Lung (tissue), 12 donors: ENCODE results near the gene MICU1. TPM values are rescaled to one million over a fixed set of nuclear protein-coding genes. Genes with fewer than 3 reads are reported as not detected.

ENCODE experiments used
- ATAC-seq: fragments of 200-7000 bp; cut with Tn5 transposase; one replicate; pipeline ENCODE4 v1.9.1; 2020; ENCODE audit warnings: moderate number of reproducible peaks; ENCODE audit not compliant: insufficient read depth, low FRiP score
- DNase-seq, 3 donors: peaks; one replicate each; pipeline ENCODE4 v3.0.0-alpha.2; 2013 to 2017
- H3K27ac ChIP-seq, 2 donors: one replicate each; pipeline ENCODE4 v1.5.1; 2013; ENCODE audit warnings: mild to moderate bottlenecking in 2 of 2, moderate library complexity in 2 of 2, control low read depth in 1 of 2, inconsistent platforms in 1 of 2, low read depth in 1 of 2, low read length in 1 of 2
- H3K27me3 ChIP-seq, 3 donors: one replicate each; pipeline ENCODE4 v1.5.1; 2013; ENCODE audit warnings: low read length in 2 of 3; ENCODE audit not compliant: control insufficient read depth in 3 of 3, insufficient read depth in 3 of 3
- H3K36me3 ChIP-seq, 4 donors: one replicate each; pipeline ENCODE4 v1.5.1; 2013; ENCODE audit warnings: low read length in 4 of 4, mild to moderate bottlenecking in 1 of 4, moderate library complexity in 1 of 4; ENCODE audit not compliant: control insufficient read depth in 4 of 4, insufficient read depth in 4 of 4
- H3K4me1 ChIP-seq, 5 donors: one replicate each; pipeline ENCODE4 v1.5.1; 2013; ENCODE audit warnings: low read length in 5 of 5, mild to moderate bottlenecking in 2 of 5, moderate library complexity in 1 of 5; ENCODE audit not compliant: control insufficient read depth in 5 of 5, insufficient read depth in 5 of 5
- H3K4me3 ChIP-seq: one replicate; pipeline ENCODE4 v1.5.1; 2013; ENCODE audit warnings: mild to moderate bottlenecking, control low read depth, moderate library complexity
- H3K9ac ChIP-seq, 2 donors: one replicate each; pipeline ENCODE4 v1.5.1; 2013; ENCODE audit warnings: low read length in 2 of 2, control low read depth in 1 of 2; ENCODE audit not compliant: insufficient read depth in 1 of 2
- H3K9me3 ChIP-seq, 4 donors: one replicate each; pipeline ENCODE4 v1.5.1; 2013; ENCODE audit warnings: low read length in 3 of 4, mild to moderate bottlenecking in 1 of 4, moderate library complexity in 1 of 4; ENCODE audit not compliant: control insufficient read depth in 4 of 4, insufficient read depth in 3 of 4
- CTCF ChIP-seq: IDR thresholded peaks from 2 replicates; pipeline ENCODE4 v1.5.1; 2012; ENCODE audit warnings: mild to moderate bottlenecking; ENCODE audit errors: control extremely low read depth, extremely low read depth
- WGBS, 2 donors: extraction: QIAGEN DNeasy Blood & Tissue Kit; methylation state at CpG; one replicate each; pipeline ENCODE4 v1.1.7; 2013; 5-methylcytosine and 5-hydroxymethylcytosine counted together
- polyA plus RNA-seq, 2 donors: library from polyadenylated mRNA; stranded (reverse); fragments of 200-250 nt; gene quantifications; one replicate each; pipeline ENCODE4 v1.2.1, GENCODE V29; 2013
- total RNA-seq, 2 donors: library from RNA; depleted of rRNA in 1 of 2; stranded (reverse); fragments of >200 nt in 1 of 2; gene quantifications; one replicate each; pipeline ENCODE4 v1.2.1, GENCODE V29; 2014 to 2021
- donor health status: control.
- donor health status: control.
- donor health status: Bipolar disorder and iron deficiency.
- donor health status: healthy.
- donor health status: DM: yes; HTN: yes; CAD: no.

Gene MICU1
- total and polyA plus RNA-seq, 4 donors: 41.9 to 86.4 (median 43.2) TPM

- Histone ChIP-seq H3K9ac (no peak overlapping the region), H3K36me3 (no peaks in the 10 kb centered on the region), H3K27ac (no peak overlapping the region), H3K9me3 (no peaks in the 10 kb centered on the region), H3K4me1 (no peaks in the 10 kb centered on the region), H3K4me3 (no peak overlapping the region), H3K27me3 (no peaks in the 10 kb centered on the region)
- DNase-seq (no peak), ATAC-seq (no peak)
- no peak for TF ChIP-seq CTCF
- 69 to 79% methylated on average over 1 of the region's 1 CpG for WGBS, 2 donors
Measured at GRCh38 chr10:72499701-72500100, 126.2 kb downstream of the MICU1 start.

- no peak overlapping the region for H3K9ac ChIP-seq
- no peak overlapping the region for H3K27ac ChIP-seq
- peaks cover 0 to 2% (median 0%) of the 10 kb centered on the region in 4 donors for H3K36me3 ChIP-seq
- 66 to 69% methylated on average over 4 of the region's 4 CpGs for WGBS, 2 donors
- no peak for ATAC-seq
- no peak overlapping the region for H3K4me3 ChIP-seq
- no peaks in the 10 kb centered on the region for H3K27me3 ChIP-seq
- TF ChIP-seq CTCF: no peak
- no peak for DNase-seq
- H3K4me1 ChIP-seq: no peaks in the 10 kb centered on the region
- no peaks in the 10 kb centered on the region for H3K9me3 ChIP-seq
Measured at GRCh38 chr10:72490951-72491350, 134.9 kb downstream of the MICU1 start.

DNA sequence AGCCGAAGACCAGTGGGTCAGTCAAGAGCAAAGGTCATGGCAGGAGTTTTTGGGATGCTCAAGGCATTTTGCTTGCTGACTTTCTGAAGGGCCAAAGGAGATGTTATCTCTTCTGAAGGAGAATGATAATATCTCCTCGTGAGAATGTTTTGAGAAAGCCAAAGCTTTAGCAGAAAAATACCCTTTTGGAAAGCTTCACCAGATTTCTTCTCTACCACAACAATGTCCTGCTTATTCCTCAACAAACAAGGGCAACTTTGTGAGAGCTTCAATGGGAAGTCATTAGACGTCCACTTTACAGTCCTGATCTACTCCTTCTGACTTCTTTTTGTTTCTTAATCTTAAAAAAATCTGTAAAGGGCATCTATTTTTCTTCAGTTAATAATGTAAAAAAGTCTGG, 138.4 kb downstream of the MICU1 start:
- Histone ChIP-seq H3K4me1 (no peaks in the 10 kb centered on the region), H3K27ac (no peak overlapping the region), H3K4me3 (no peak overlapping the region), H3K36me3 (peaks cover 0 to 3% (median 1%) of the 10 kb centered on the region in 4 donors), H3K9ac (no peak overlapping the region), H3K9me3 (no peaks in the 10 kb centered on the region), H3K27me3 (no peaks in the 10 kb centered on the region)
- no peak for TF ChIP-seq CTCF
- 94 to 96% methylated on average over 3 of the region's 3 CpGs for WGBS, 2 donors
- ATAC-seq (no peak), DNase-seq (no peak)

DNA sequence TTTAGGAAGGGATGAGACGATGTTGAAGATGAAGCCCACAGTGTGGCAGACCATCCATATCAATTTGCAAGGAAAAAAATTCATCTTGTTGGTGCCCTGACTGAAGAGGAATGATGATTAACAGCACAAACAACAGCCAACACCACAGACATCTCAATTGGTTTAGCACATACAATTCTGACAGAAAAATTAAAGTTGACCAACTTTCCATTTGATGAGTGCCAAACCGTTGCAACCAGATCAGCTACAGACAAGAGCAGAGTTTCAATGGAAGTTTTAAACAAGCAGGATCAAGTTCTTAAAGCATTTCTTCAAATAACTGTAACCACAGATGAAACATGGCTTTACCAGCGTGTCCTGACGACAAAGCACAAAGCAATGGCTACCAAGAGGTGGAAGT, 138.8 kb downstream of the MICU1 start:
- Histone ChIP-seq H3K9me3 (no peaks in the 10 kb centered on the region), H3K27ac (no peak overlapping the region), H3K4me1 (no peaks in the 10 kb centered on the region), H3K4me3 (no peak overlapping the region), H3K9ac (no peak overlapping the region), H3K27me3 (no peaks in the 10 kb centered on the region), H3K36me3 (peaks cover 0 to 3% (median 1%) of the 10 kb centered on the region in 4 donors)
- DNase-seq (no peak), ATAC-seq (no peak)
- no peak for TF ChIP-seq CTCF
- WGBS, 2 donors: 92% methylated on average over 4 of the region's 4 CpGs
